ENCODE data around the gene HOXB1. TPM values are rescaled to one million over a fixed set of nuclear protein-coding genes. Genes with fewer than 3 reads are reported as not detected.

HOXB1 gene
- total and polyA plus RNA-seq, 7 experiments from 2014 or later, result not detected

DNA sequence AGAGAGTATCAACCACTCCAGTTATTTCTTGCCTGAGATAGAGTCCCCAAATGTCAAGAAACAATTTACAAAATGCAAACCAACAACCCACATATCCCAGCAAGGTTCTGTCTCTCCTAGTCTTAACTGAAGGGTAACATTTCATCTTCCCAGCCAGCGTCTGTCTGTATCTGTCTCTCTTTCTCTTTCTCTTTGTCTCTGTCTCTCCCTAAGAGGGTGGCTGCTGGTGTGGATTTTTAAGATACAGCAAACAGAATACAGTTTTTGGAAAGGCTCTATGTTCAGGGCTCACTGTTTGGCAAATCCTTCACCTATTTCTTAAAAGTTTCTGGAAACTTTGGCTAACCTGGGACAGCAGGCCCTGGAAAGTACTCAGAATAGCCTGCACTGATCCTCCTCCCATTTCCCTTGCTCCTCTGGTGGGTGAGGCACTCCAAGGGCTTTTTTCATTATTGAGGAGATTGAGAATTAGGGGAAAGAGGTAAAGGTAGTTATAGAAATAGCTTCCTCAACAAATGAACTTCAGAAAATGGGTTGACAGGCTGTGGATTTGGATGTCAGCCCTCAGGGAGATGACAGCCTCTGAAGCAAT, 41.1 kb upstream of the HOXB1 start:
- H3K27me3 Mint-ChIP-seq, result peaks cover 0 to 33% (median 9%) of the 10 kb centered on the region in 5 donors
- peaks cover 0 to 4% of the 10 kb centered on the region in 2 donors for H3K27me3 ChIP-seq (ENCODE audit: control insufficient read depth in 2 of 2, insufficient read depth in 2 of 2, low read length in 2 of 2)
- intact Hi-C loops (cut with micrococcal nuclease), result no loop called here

DNA sequence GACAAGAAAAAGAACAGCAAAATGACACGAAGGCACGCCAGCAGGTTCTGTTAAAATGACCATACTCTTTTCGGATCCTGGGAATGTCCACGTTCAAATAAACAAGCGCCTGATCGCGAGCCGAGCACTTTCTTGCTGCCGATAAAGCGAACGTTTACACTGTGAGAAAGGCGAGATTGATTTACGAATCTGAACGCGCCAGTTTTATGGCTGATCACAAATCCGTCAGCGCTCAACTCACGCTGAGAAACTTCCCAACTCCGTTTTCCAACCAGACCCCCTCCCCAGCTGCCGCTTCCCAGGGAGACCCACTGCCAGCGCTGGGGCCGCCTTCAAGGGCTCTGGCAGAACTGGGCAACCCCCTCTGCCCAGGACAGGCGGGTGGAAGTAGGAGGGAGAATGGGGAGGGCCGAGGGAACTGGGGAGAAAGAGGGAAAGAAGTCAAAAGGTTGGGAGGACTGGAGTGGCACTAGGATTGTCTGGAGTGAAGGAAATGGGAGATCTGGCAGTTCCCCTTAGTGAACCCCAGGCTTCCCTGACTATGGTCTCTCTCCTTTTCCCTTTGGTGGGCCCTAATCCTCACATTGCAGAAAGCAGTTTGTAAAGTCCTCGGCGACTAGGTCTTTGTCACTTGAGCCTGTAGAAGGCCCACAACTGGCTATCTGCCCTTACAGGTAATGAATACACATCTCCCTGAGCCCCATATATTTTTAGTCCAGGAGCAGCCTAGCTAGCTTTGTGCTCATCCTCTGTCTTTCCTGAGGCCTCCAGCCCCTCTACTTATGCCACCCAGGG, 40.4 kb upstream of the HOXB1 start:
- ChIA-PET POLR2A (no interaction called here), CTCF (no interaction called here)
- Mint-ChIP-seq H3K9me3 (peaks cover 0 to 1% (median 0%) of the 10 kb centered on the region in 11 donors), H3K4me1 (peaks cover 0 to 33% (median 11%) of the 10 kb centered on the region in 7 donors), H3K27me3 (peaks cover 0 to 29% (median 5%) of the 10 kb centered on the region in 5 donors), H3K27ac (no peak overlapping the region), H3K36me3 (peaks cover 0 to 19% (median 0%) of the 10 kb centered on the region in 5 donors), H3K4me3 (no peak overlapping the region)
- H3K27ac ChIP-seq (ENCODE audit: low read depth, low read length), result no peak overlapping the region
- no peaks in the 10 kb centered on the region for H3K36me3 ChIP-seq (ENCODE audit: control insufficient read depth in 2 of 3, insufficient read depth in 3 of 3, low read length in 3 of 3)
- H3K27me3 ChIP-seq (ENCODE audit: control insufficient read depth in 2 of 2, insufficient read depth in 2 of 2, low read length in 2 of 2), result peaks cover 0 to 4% of the 10 kb centered on the region in 2 donors
- no peak overlapping the region for H3K4me3 ChIP-seq (ENCODE audit: low read length)
- intact Hi-C loops (cut with micrococcal nuclease), result no loop called here
- no peak for DNase-seq
- H3K9me3 ChIP-seq (ENCODE audit: control insufficient read depth in 2 of 3, low read length in 3 of 3), result no peaks in the 10 kb centered on the region
- no peaks in the 10 kb centered on the region for H3K4me1 ChIP-seq (ENCODE audit: control insufficient read depth in 2 of 2, insufficient read depth in 2 of 2, low read length in 2 of 2)
- no peak for ATAC-seq

More for the DNA sequence above, 41.1 kb upstream of the HOXB1 start:
- ChIA-PET CTCF (no interaction called here), POLR2A (interaction anchor here (0.6 kb wide), 1 partner anchor 59 kb away, joined by 3 read pairs; no protein-coding TSS in a partner anchor)
- Histone ChIP-seq H3K4me3 (ENCODE audit: low read length) (no peak overlapping the region), H3K36me3 (ENCODE audit: control insufficient read depth in 2 of 3, insufficient read depth in 3 of 3, low read length in 3 of 3) (no peaks in the 10 kb centered on the region), H3K27ac (ENCODE audit: low read depth, low read length) (no peak overlapping the region), H3K4me1 (ENCODE audit: control insufficient read depth in 2 of 2, insufficient read depth in 2 of 2, low read length in 2 of 2) (peaks cover 0 to under 1% of the 10 kb centered on the region in 2 donors), H3K9me3 (ENCODE audit: control insufficient read depth in 2 of 3, low read length in 3 of 3) (no peaks in the 10 kb centered on the region)
- Mint-ChIP-seq H3K27ac (no peak overlapping the region), H3K9me3 (peaks cover 0 to 1% (median 0%) of the 10 kb centered on the region in 11 donors), H3K4me1 (peaks cover 0 to 35% (median 13%) of the 10 kb centered on the region in 7 donors), H3K4me3 (no peak overlapping the region), H3K36me3 (peaks cover 0 to 19% (median 0%) of the 10 kb centered on the region in 5 donors)
- DNase-seq, result no peak
- no peak for ATAC-seq

DNA sequence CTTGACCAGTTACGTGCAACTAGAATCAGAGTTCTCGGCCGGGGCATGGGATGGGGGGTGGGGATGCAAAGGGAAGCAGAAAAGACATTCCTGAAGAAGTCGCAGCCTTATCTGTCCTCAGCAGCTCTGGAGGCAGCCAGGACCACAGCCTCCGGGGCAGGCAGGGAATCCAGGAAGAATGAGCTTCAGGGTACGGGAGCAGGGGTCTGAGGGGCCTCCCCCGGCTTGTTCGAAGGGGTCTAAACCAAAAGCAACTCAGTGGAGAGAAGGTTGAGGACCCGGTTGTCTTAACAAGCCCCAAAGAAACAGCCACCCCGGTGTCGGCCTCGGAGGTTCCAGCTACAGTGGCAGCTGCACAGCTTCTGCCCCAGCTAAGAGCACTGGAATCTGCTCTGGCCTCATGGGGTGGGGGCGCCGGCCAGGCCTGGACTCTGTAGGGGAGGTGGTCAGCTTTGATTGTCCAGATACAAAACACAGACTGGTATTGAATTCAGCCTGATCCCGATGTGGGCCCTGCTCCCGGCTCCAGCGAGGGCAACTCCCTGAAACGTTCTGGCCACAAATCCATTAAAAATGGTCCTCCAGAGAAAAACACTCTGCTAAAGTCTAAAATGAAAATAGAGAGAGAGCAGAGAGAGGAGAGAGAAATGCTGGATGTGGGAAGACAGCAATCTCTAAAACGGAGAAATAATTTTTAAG, 39.7 kb upstream of the HOXB1 start:
- Mint-ChIP-seq H3K27ac (no peak overlapping the region), H3K4me3 (no peak overlapping the region), H3K9me3 (no peaks in the 10 kb centered on the region), H3K27me3 (peaks cover 0 to 29% (median 5%) of the 10 kb centered on the region in 5 donors), H3K36me3 (peaks cover 0 to 16% (median 0%) of the 10 kb centered on the region in 5 donors), H3K4me1 (peaks cover 0 to 26% (median 10%) of the 10 kb centered on the region in 7 donors)
- ChIA-PET CTCF (interaction anchor here (0.5 kb wide), 1 partner anchor 10 kb away, joined by 3 read pairs; no protein-coding TSS in a partner anchor), POLR2A (interaction anchor here (0.6 to 1.0 kb wide), 2 partner anchors 24 to 27 kb away, joined by 3 read pairs; no protein-coding TSS in a partner anchor)
- Histone ChIP-seq H3K9me3 (ENCODE audit: control insufficient read depth in 2 of 3, low read length in 3 of 3) (no peaks in the 10 kb centered on the region), H3K4me1 (ENCODE audit: control insufficient read depth in 2 of 2, insufficient read depth in 2 of 2, low read length in 2 of 2) (no peaks in the 10 kb centered on the region), H3K4me3 (ENCODE audit: low read length) (no peak overlapping the region), H3K36me3 (ENCODE audit: control insufficient read depth in 2 of 3, insufficient read depth in 3 of 3, low read length in 3 of 3) (no peaks in the 10 kb centered on the region), H3K27ac (ENCODE audit: low read depth, low read length) (no peak overlapping the region), H3K27me3 (ENCODE audit: control insufficient read depth in 2 of 2, insufficient read depth in 2 of 2, low read length in 2 of 2) (peaks cover 0 to 4% of the 10 kb centered on the region in 2 donors)
- intact Hi-C loops (cut with micrococcal nuclease), result no loop called here
- DNase-seq (no peak), ATAC-seq (no peak)

DNA sequence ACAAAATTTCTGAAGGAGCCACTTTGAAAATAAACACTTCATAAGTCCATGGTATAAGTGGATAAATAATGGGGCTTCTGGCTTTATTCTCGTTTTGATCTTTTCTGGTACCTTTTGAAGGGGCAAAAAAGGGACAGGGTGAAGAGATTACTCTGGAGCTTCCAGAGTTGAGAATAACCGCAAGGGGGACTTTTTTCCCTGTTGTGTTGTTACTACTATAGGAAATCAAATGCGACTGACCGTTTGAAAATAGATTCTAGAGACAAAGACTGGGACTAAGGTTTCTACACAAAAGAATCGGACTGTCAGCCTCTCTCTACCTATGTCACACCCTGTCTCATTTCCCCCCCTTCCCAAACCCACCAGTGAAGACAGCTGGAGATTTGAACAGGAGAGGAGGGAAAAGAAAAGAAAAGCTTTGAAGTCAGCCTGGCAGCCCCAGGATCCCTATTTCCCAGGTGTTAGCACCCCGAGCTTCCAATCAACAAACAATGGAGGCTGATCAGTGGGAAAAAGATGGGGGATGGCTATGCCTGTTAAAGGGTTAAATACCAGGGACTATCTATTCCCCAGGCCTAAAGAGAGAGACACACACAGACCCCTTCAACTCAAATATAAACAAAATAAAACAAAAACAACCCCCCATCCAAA, 39.0 kb upstream of the HOXB1 start:
- Mint-ChIP-seq H3K36me3 (peaks cover 0 to 17% (median 0%) of the 10 kb centered on the region in 5 donors), H3K27ac (no peak overlapping the region), H3K27me3 (peaks cover 3 to 24% (median 5%) of the 10 kb centered on the region in 5 donors), H3K4me3 (no peak overlapping the region), H3K9me3 (no peaks in the 10 kb centered on the region), H3K4me1 (peaks cover 0 to 22% (median 10%) of the 10 kb centered on the region in 7 donors)
- CTCF ChIA-PET, result interaction anchor here (0.5 to 0.9 kb wide), 2 partner anchors 10 to 77 kb away, joined by 3 read pairs; no protein-coding TSS in a partner anchor
- no peaks in the 10 kb centered on the region for H3K4me1 ChIP-seq (ENCODE audit: control insufficient read depth in 2 of 2, insufficient read depth in 2 of 2, low read length in 2 of 2)
- POLR2A ChIA-PET, result interaction anchor here (0.6 to 1.2 kb wide), 4 partner anchors 23 to 207 kb away, joined by 3 to 4 read pairs (median 3); no protein-coding TSS in a partner anchor
- DNase-seq (no peak), ATAC-seq (no peak)
- no peak overlapping the region for H3K4me3 ChIP-seq (ENCODE audit: low read length)
- intact Hi-C loops (cut with micrococcal nuclease), result no loop called here
- no peak overlapping the region for H3K27ac ChIP-seq (ENCODE audit: low read depth, low read length)
- H3K36me3 ChIP-seq (ENCODE audit: control insufficient read depth in 2 of 3, insufficient read depth in 3 of 3, low read length in 3 of 3), result no peaks in the 10 kb centered on the region
- H3K9me3 ChIP-seq (ENCODE audit: control insufficient read depth in 2 of 3, low read length in 3 of 3), result no peaks in the 10 kb centered on the region
- peaks cover 0 to 4% of the 10 kb centered on the region in 2 donors for H3K27me3 ChIP-seq (ENCODE audit: control insufficient read depth in 2 of 2, insufficient read depth in 2 of 2, low read length in 2 of 2)

DNA sequence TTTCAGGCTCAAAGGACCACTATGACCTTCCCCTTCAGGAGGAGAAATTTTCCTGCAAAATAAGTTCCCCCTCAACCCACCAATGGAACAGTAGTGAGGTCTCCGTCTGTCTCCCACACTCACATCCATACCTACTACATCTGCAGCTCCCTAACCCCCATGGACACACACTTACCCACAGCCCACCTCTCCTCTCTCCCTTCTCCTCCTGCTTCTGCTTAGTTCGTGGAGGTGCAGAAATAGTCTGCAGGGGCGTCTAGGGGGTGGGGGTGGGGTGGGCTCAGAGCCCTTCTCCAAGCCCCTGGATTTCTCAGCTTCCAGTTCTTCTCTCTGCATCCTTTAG, 38.4 kb upstream of the HOXB1 start:
- H3K27me3 Mint-ChIP-seq, result peaks cover 0 to 19% (median 8%) of the 10 kb centered on the region in 5 donors
- ChIA-PET POLR2A (interaction anchor here (0.6 to 1.2 kb wide), 2 partner anchors 28 to 165 kb away, joined by 3 to 4 read pairs; no protein-coding TSS in a partner anchor), CTCF (interaction anchor here (0.9 kb wide), 1 partner anchor 77 kb away, joined by 3 read pairs; no protein-coding TSS in a partner anchor)
- ATAC-seq, result no peak
- H3K27me3 ChIP-seq (ENCODE audit: control insufficient read depth in 2 of 2, insufficient read depth in 2 of 2, low read length in 2 of 2), result peaks cover 0 to 4% of the 10 kb centered on the region in 2 donors
- H3K4me1 Mint-ChIP-seq, result peaks cover 0 to 23% (median 11%) of the 10 kb centered on the region in 7 donors
- intact Hi-C loops (cut with micrococcal nuclease), result no loop called here
- H3K27ac ChIP-seq (ENCODE audit: low read depth, low read length), result no peak overlapping the region
- no peaks in the 10 kb centered on the region for H3K9me3 ChIP-seq (ENCODE audit: control insufficient read depth in 2 of 3, low read length in 3 of 3)
- H3K4me1 ChIP-seq (ENCODE audit: control insufficient read depth in 2 of 2, insufficient read depth in 2 of 2, low read length in 2 of 2), result no peaks in the 10 kb centered on the region
- no peaks in the 10 kb centered on the region for H3K9me3 Mint-ChIP-seq
- no peaks in the 10 kb centered on the region for H3K36me3 ChIP-seq (ENCODE audit: control insufficient read depth in 2 of 3, insufficient read depth in 3 of 3, low read length in 3 of 3)
- no peak overlapping the region for H3K27ac Mint-ChIP-seq
- peaks cover 0 to 20% (median 0%) of the 10 kb centered on the region in 5 donors for H3K36me3 Mint-ChIP-seq
- peak overlapping the region in 3 of 10 donors; percentile 6 to 21 (median 12) for H3K4me3 Mint-ChIP-seq
- no peak overlapping the region for H3K4me3 ChIP-seq (ENCODE audit: low read length)
- DNase-seq, result no peak

All from naive thymus-derived CD4-positive, alpha-beta T cell (primary cell).